D721Med (cell line): ENCODE results near the gene DCXR.

ENCODE experiments used
- DNase-seq: peaks from one replicate; pipeline ENCODE4 v3.0.0; 2011; ENCODE audit warnings: low spot score; ENCODE audit not compliant: insufficient read length
- FAIRE-seq: peaks from 2 replicates; lab custom pipeline; 2011; peaks lifted over from hg19 to GRCh38; lab: Jason Lieb, UNC
- CTCF ChIP-seq: IDR thresholded peaks from 2 replicates; pipeline ENCODE4 v1.5.1; 2012; ENCODE audit warnings: mild to moderate bottlenecking, control low read depth; ENCODE audit not compliant: insufficient read depth; ENCODE audit errors: missing control alignments

Gene DCXR

GRCh38 chr17:82007228-82007494 lies 30.3 kb downstream of the DCXR start:
- DNase-seq: no peak
- no peak for TF ChIP-seq CTCF
- no peak for FAIRE-seq

GRCh38 chr17:82006468-82007227 lies 30.8 kb downstream of the DCXR start:
- TF ChIP-seq CTCF: no peak
- FAIRE-seq: no peak

GRCh38 chr17:82005701-82006348 lies 31.7 kb downstream of the DCXR start:
- TF ChIP-seq CTCF: no peak
- no peak for FAIRE-seq
- no peak for DNase-seq

More at GRCh38 chr17:82006468-82007227, 30.8 kb downstream of the DCXR start:
- no peak for DNase-seq

GRCh38 chr17:82004517-82005455 lies 32.7 kb downstream of the DCXR start:
- FAIRE-seq (no peak), DNase-seq (no peak)
- no peak for TF ChIP-seq CTCF

GRCh38 chr17:82003411-82004381 lies 33.8 kb downstream of the DCXR start:
- DNase-seq (no peak), FAIRE-seq (no peak)
- no peak for TF ChIP-seq CTCF

- no peak for TF ChIP-seq CTCF
- FAIRE-seq: no peak
Measured at GRCh38 chr17:82001571-82002056, 35.9 kb downstream of the DCXR start.

More at GRCh38 chr17:82001571-82002056, 35.9 kb downstream of the DCXR start:
- DNase-seq: no peak
